Liver (tissue), 9 donors: Measurements from ENCODE around the gene CWF19L2. TPM values are rescaled to one million over a fixed set of nuclear protein-coding genes. Genes with fewer than 3 reads are reported as not detected.
"Not testable (repeated sequence)": the region's sequence is repeated elsewhere in the genome, so short reads cannot be mapped to it uniquely, and the experiment has no call there.

Experiments used
- DNase-seq: peaks from one replicate; pipeline ENCODE4 v3.0.0-alpha.2; 2017; ENCODE audit warnings: low spot score
- H3K27ac ChIP-seq, 2 donors: one replicate each; pipeline ENCODE4 v1.7.0; 2013; ENCODE audit warnings: inconsistent platforms in 2 of 2, low read length in 2 of 2, control low read depth in 1 of 2, low read depth in 1 of 2, mild to moderate bottlenecking in 1 of 2
- H3K27me3 ChIP-seq, 4 donors: one replicate each; pipeline versions ENCODE4 v1.6.1 to v1.7.0; 2013; ENCODE audit warnings: low read length in 3 of 4, inconsistent platforms in 1 of 4, mild to moderate bottlenecking in 1 of 4, moderate library complexity in 1 of 4; ENCODE audit not compliant: control insufficient read depth in 4 of 4, insufficient read depth in 4 of 4
- H3K36me3 ChIP-seq, 4 donors: one replicate each; pipeline versions ENCODE4 v1.6.1 to v1.7.0; 2013; ENCODE audit warnings: low read length in 3 of 4, mild to moderate bottlenecking in 3 of 4, low read depth in 1 of 4, moderate library complexity in 1 of 4; ENCODE audit not compliant: control insufficient read depth in 4 of 4, insufficient read depth in 3 of 4
- H3K4me1 ChIP-seq, 4 donors: one replicate each; pipeline versions ENCODE4 v1.6.1 to v1.7.0; 2013; ENCODE audit warnings: low read length in 3 of 4, mild to moderate bottlenecking in 3 of 4, moderate library complexity in 1 of 4; ENCODE audit not compliant: control insufficient read depth in 4 of 4, insufficient read depth in 4 of 4
- H3K4me3 ChIP-seq, 3 donors: one replicate each; pipeline versions ENCODE4 v1.6.1 to v1.7.0; 2013; ENCODE audit warnings: low read length in 3 of 3, control low read depth in 1 of 3, low read depth in 1 of 3, mild to moderate bottlenecking in 1 of 3
- H3K9ac ChIP-seq, 2 donors: one replicate each; pipeline ENCODE4 v1.7.0; 2013; ENCODE audit warnings: low read length in 2 of 2, mild to moderate bottlenecking in 2 of 2, moderate library complexity in 2 of 2, control low read depth in 1 of 2, low read depth in 1 of 2
- H3K9me3 ChIP-seq, 4 donors: one replicate each; pipeline versions ENCODE4 v1.6.1 to v1.7.0; 2013; ENCODE audit warnings: low read length in 3 of 4; ENCODE audit not compliant: control insufficient read depth in 4 of 4
- FOXA1 ChIP-seq: IDR thresholded peaks from 2 replicates; pipeline ENCODE4 v1.6.1; 2016; ENCODE audit warnings: antibody characterized with exemption
- GABPA ChIP-seq, 2 donors: IDR thresholded peaks in 1 of 2; conservative IDR thresholded peaks in 1 of 2; 2 replicates each; pipeline ENCODE4 v1.6.1; 2016; ENCODE audit warnings: antibody characterized with exemption in 2 of 2, mild to moderate bottlenecking in 1 of 2, moderate library complexity in 1 of 2
- HNF4A ChIP-seq, 2 donors: conservative IDR thresholded peaks; 2 replicates each; pipeline ENCODE4 v1.6.1; 2016; ENCODE audit warnings: antibody characterized with exemption in 2 of 2, mild to moderate bottlenecking in 2 of 2
- HNF4G ChIP-seq: IDR thresholded peaks from 2 replicates; pipeline ENCODE4 v1.6.1; 2016; ENCODE audit warnings: antibody characterized with exemption
- NR2F2 ChIP-seq: IDR thresholded peaks from 2 replicates; pipeline ENCODE4 v1.6.1; 2016; ENCODE audit warnings: antibody characterized with exemption
- RAD21 ChIP-seq, 2 donors: IDR thresholded peaks; 2 replicates each; pipeline ENCODE4 v1.6.1; 2016; ENCODE audit warnings: antibody characterized with exemption in 2 of 2, mild to moderate bottlenecking in 2 of 2
- SP1 ChIP-seq: IDR thresholded peaks from 2 replicates; pipeline ENCODE4 v1.6.1; 2018; ENCODE audit warnings: antibody characterized with exemption, mild to moderate bottlenecking
- TAF1 ChIP-seq: conservative IDR thresholded peaks from 2 replicates; pipeline ENCODE4 v1.6.1; 2016; ENCODE audit warnings: antibody characterized with exemption, mild to moderate bottlenecking
- WGBS: extraction: QIAGEN DNeasy Blood & Tissue Kit; methylation state at CpG from one replicate; pipeline ENCODE4 v1.1.7; 2013; 5-methylcytosine and 5-hydroxymethylcytosine counted together
- polyA plus RNA-seq, 2 donors: library from polyadenylated mRNA; stranded (reverse) in 1 of 2; unstranded in 1 of 2; fragments of 200-250 nt in 1 of 2; fragments of >200 nt in 1 of 2; fragmentation: Nextera tagmentation in 1 of 2; extraction: Ambion mirVana in 1 of 2; gene quantifications; one replicate each; pipeline versions ENCODE4 v1.2.1 to v1.2.3, GENCODE V29; 2013 to 2015
- total RNA-seq, 2 donors: library from RNA; depleted of rRNA; stranded (reverse); fragments of >200 nt; gene quantifications; one replicate each; pipeline ENCODE4 v1.2.3, GENCODE V29; 2014
- TF ChIP-seq, protein P1 (sequence below): IDR thresholded peaks from 2 replicates; pipeline ENCODE4 v1.6.1; 2016; ENCODE audit warnings: antibody characterized with exemption
- TF ChIP-seq, protein P2 (sequence below): IDR thresholded peaks from 2 replicates; pipeline ENCODE4 v1.6.1; 2016; ENCODE audit warnings: antibody characterized with exemption
- TF ChIP-seq, protein P3 (sequence below): IDR thresholded peaks from 2 replicates; pipeline ENCODE4 v1.6.1; 2016; ENCODE audit warnings: antibody characterized with exemption
- donor health status: healthy.
- donor health status: healthy.
- donor health status: healthy.
- donor health status: healthy.
- donor health status: healthy.

Gene CWF19L2
- total and polyA plus RNA-seq, 4 donors = 2.0 to 10.7 (median 5.8) TPM

DNA sequence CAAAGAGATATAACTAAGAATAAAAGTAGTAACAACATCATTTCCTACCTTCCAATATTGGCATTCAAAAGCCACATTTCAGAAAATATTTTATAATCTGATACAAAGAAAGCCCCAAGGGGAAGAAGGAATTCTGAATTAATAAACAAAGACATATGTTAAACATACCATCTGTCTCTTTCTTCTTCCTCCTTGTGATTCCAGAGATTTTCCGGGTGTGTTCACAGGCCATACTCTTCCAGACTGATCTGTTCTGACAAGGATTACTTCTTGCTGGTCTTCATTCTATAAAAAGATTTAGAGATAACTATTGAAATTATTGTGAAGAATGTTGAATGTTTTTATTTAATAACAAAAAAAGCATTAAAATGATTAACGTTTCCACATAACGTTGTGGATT, 65.0 kb downstream of the CWF19L2 start (continued):
- TF ChIP-seq, protein P1, sequence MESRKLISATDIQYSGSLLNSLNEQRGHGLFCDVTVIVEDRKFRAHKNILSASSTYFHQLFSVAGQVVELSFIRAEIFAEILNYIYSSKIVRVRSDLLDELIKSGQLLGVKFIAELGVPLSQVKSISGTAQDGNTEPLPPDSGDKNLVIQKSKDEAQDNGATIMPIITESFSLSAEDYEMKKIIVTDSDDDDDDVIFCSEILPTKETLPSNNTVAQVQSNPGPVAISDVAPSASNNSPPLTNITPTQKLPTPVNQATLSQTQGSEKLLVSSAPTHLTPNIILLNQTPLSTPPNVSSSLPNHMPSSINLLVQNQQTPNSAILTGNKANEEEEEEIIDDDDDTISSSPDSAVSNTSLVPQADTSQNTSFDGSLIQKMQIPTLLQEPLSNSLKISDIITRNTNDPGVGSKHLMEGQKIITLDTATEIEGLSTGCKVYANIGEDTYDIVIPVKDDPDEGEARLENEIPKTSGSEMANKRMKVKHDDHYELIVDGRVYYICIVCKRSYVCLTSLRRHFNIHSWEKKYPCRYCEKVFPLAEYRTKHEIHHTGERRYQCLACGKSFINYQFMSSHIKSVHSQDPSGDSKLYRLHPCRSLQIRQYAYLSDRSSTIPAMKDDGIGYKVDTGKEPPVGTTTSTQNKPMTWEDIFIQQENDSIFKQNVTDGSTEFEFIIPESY = no peak
- TF ChIP-seq, protein P2, sequence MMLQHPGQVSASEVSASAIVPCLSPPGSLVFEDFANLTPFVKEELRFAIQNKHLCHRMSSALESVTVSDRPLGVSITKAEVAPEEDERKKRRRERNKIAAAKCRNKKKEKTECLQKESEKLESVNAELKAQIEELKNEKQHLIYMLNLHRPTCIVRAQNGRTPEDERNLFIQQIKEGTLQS = no peak
- no peak for TF ChIP-seq RAD21 (IDR thresholded peaks at IDR 0.05)
- no peak for TF ChIP-seq GABPA (IDR thresholded peaks at IDR 0.05 in 1 of 2, conservative IDR thresholded peaks at IDR 0.05 in 1 of 2)
- TF ChIP-seq HNF4A (conservative IDR thresholded peaks at IDR 0.05) = no peak

DNA sequence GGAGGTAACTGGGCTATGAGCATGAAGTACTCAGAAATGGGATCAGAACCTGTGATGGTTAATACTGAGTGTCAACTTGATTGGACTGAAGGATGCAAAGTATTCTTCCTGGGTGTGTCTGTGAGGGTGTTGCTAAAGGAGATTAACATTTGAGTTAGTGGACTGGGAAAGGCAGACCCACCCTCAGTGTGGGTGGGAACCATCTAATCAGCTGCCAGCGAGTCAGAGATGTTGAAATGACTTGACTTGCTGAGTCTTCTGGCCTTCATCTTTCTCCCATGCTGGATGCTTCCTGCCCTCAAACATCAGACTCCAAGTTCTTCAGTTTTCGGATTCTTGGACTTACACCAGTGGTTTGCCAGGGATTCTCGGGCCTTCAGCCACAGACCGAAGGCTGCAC, 66.9 kb downstream of the CWF19L2 start:
- H3K9me3 ChIP-seq, H3K4me3 ChIP-seq, H3K4me1 ChIP-seq, H3K27ac ChIP-seq, H3K9ac ChIP-seq, DNase-seq, H3K27me3 ChIP-seq: not testable (repeated sequence)
- H3K36me3 ChIP-seq = peaks cover 0 to 34% (median 17%) of the 10 kb centered on the region in 4 donors
- 97% methylated on average over 4 of the region's 4 CpGs for WGBS

DNA sequence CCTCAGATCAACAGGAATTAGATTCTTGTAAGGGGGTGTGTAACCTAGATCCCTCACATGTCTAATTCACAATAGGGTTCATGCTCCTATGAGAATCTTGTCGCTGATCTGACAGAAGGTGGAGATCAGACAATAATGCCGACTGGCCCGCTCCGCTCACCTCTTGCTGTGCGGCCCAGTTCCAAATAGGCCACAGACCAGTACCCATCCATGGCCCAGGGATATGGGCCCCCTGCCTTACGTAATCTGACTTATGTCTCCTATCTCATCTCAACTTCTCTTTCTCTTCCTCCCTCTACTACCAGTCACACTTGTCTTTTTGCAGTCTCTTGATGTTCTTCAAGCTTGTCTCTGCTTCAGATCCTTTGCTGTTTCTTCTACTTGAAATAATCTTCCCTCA, 70.0 kb downstream of the CWF19L2 start:
- Histone ChIP-seq H3K27ac (no peak overlapping the region), H3K9me3 (no peaks in the 10 kb centered on the region), H3K4me3 (no peak overlapping the region), H3K27me3 (no peaks in the 10 kb centered on the region), H3K36me3 (peaks cover 0 to 31% (median 17%) of the 10 kb centered on the region in 4 donors), H3K9ac (no peak overlapping the region), H3K4me1 (no peaks in the 10 kb centered on the region)
- TF ChIP-seq TAF1 (no peak), GABPA (IDR thresholded peaks at IDR 0.05 in 1 of 2, conservative IDR thresholded peaks at IDR 0.05 in 1 of 2) (no peak), NR2F2 (no peak), SP1 (no peak), HNF4G (no peak)
- TF ChIP-seq, protein P3, sequence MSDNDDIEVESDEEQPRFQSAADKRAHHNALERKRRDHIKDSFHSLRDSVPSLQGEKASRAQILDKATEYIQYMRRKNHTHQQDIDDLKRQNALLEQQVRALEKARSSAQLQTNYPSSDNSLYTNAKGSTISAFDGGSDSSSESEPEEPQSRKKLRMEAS = no peak
- TF ChIP-seq, protein P1 = no peak
- DNase-seq = no peak
- 99% methylated on average over 6 of the region's 6 CpGs for WGBS

DNA sequence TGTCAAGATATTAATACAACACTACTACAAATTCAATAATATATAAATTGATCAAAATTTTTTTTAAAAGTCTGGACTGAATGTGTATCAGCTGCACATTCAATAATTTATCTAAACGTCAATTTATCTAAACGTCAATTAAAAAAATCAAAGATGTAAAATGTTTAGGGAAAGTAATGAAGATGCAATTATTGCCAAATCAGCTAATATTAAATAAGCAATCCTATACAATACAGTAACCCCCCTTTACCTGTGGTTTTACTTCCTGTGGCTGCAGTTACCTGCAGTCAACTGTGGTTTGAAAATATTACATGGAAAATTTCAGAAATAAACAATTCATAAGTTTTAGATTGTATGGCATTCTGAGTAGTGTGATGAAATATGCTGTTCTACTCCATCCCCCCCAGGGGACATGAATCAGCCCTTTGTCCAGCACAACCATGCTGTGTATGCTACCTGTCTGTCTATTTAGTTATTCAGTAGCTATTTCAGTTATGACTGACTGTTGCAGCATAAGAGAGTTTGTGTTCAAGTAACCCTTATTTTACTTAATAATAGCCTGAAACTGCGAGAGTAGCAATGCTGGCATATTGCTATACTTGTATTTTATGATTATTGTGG, 72.2 kb downstream of the CWF19L2 start:
- H3K9ac ChIP-seq = no peak overlapping the region
- no peaks in the 10 kb centered on the region for H3K27me3 ChIP-seq
- no peak for TF ChIP-seq FOXA1
- DNase-seq = no peak
- WGBS = 93% methylated on average over 3 of the region's 3 CpGs
- no peak overlapping the region for H3K27ac ChIP-seq
- no peaks in the 10 kb centered on the region for H3K9me3 ChIP-seq
- peaks cover 0 to 12% (median 9%) of the 10 kb centered on the region in 4 donors for H3K36me3 ChIP-seq
- no peak overlapping the region for H3K4me3 ChIP-seq
- no peaks in the 10 kb centered on the region for H3K4me1 ChIP-seq
